Stimulated activated CD4-positive, alpha-beta T cell treated with anti-CD3 and anti-CD28 coated beads, Interleukin-1b, Interleukin-23, amount 100 ng/mL, for 24 hours (primary cell): ENCODE measurements around the gene AFAP1L1.

Experiments
- DNase-seq, 4 experiments: peaks; one replicate each; pipeline ENCODE4 v3.0.0-alpha.2; 2020; ENCODE audit warnings: low read depth in 4 of 4, low spot score in 1 of 4

Gene AFAP1L1

GRCh38 chr5:149271716-149272563, at the start of gene AFAP1L1:
TSS of gene AFAP1L1 (plus strand) at chr5:149271859. CDS start at chr5:149271969, 110 bp downstream.
- DNase-seq, result peak in 2 of 4 experiments; percentile 7 to 10

GRCh38 chr5:149223081-149223848, 48.4 kb upstream of the AFAP1L1 start:
- DNase-seq, result no peak

- no peak for DNase-seq
Measured at GRCh38 chr5:149224282-149224681, 47.4 kb upstream of the AFAP1L1 start.

- DNase-seq, result no peak
Measured at GRCh38 chr5:149227168-149227826, 44.4 kb upstream of the AFAP1L1 start.

GRCh38 chr5:149228618-149229297, 42.9 kb upstream of the AFAP1L1 start:
- no peak for DNase-seq

- DNase-seq, result no peak
Measured at GRCh38 chr5:149229298-149229937, 42.2 kb upstream of the AFAP1L1 start.

GRCh38 chr5:149235841-149236240, 35.8 kb upstream of the AFAP1L1 start:
- DNase-seq, result no peak

GRCh38 chr5:149237662-149238061, 34.0 kb upstream of the AFAP1L1 start:
- no peak for DNase-seq

- no peak for DNase-seq
Measured at GRCh38 chr5:149238540-149238939, 33.1 kb upstream of the AFAP1L1 start.

GRCh38 chr5:149239917-149240316, 31.7 kb upstream of the AFAP1L1 start:
- no peak for DNase-seq

GRCh38 chr5:149240354-149240998, 31.2 kb upstream of the AFAP1L1 start:
- DNase-seq, result peak; percentile 40 to 58 (median 50)

GRCh38 chr5:149242339-149242738, 29.3 kb upstream of the AFAP1L1 start:
- DNase-seq, result no peak

- DNase-seq, result no peak
Measured at GRCh38 chr5:149246906-149247305, 24.8 kb upstream of the AFAP1L1 start.

GRCh38 chr5:149247726-149248125, 23.9 kb upstream of the AFAP1L1 start:
- no peak for DNase-seq

- DNase-seq, result no peak
Measured at GRCh38 chr5:149251546-149251945, 20.1 kb upstream of the AFAP1L1 start.

- DNase-seq, result no peak
Measured at GRCh38 chr5:149254506-149254905, 17.2 kb upstream of the AFAP1L1 start.

- DNase-seq, result no peak
Measured at GRCh38 chr5:149256451-149256850, 15.2 kb upstream of the AFAP1L1 start.

- DNase-seq, result no peak
Measured at GRCh38 chr5:149257131-149257530, 14.5 kb upstream of the AFAP1L1 start.

- DNase-seq, result no peak
Measured at GRCh38 chr5:149257889-149258705, 13.6 kb upstream of the AFAP1L1 start.
